Measurements from ENCODE around the gene DCLRE1B.

The DCLRE1B gene

DNA sequence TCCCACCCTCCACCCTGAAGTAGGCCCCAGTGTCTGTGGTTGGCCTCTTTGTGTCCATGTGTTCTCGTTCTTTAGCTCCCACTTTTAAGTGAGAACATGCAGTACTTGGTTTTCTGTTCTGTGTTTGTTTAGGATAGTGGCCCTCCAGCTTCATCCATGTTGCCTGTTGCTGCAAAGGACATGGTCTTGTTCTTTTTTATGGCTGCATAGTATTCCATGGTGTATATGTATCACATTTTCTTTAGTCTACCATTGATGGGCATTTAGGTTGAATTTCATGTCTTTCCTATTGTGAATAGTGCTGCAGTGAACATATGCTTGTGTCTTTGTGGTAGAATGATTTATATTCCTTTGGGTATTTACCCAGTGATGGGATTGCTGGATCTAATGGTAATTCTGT, 30.1 kb downstream of the DCLRE1B start:
- Histone ChIP-seq H3K36me3 (ENCODE audit: control insufficient read depth in 2 of 2, insufficient read depth in 1 of 2, low read length in 2 of 2) (peaks cover 0 to 1% of the 10 kb centered on the region in 2 experiments; a peak in 2 of 3 replicates), H3K9me3 (ENCODE audit: control insufficient read depth, insufficient read depth, low read depth, low read length) (no peaks in the 10 kb centered on the region), H3K27ac (ENCODE audit: extremely low read depth, low read depth, low read length) (no peak overlapping the region), H3K4me3 (ENCODE audit: low read depth, low read length) (no peak overlapping the region), H3K4me1 (ENCODE audit: control insufficient read depth, insufficient read depth, low read length) (peaks cover 3% of the 10 kb centered on the region)
- TF ChIP-seq ZNF670 (tag by site-specific recombination; IDR thresholded peaks at IDR 0.05; ENCODE audit: low read depth) (no peak), ZIC2 (tag by site-specific recombination; IDR thresholded peaks at IDR 0.05) (no peak), ZNF776 (tag by site-specific recombination; IDR thresholded peaks at IDR 0.05; ENCODE audit: borderline replicate concordance) (no peak), ZNF174 (tag by site-specific recombination; IDR thresholded peaks at IDR 0.05) (no peak), ZNF146 (tag by site-specific recombination; IDR thresholded peaks at IDR 0.05) (peak; percentile 99), ZNF660 (tag by site-specific recombination; IDR thresholded peaks at IDR 0.05) (no peak), ZNF747 (tag by site-specific recombination; IDR thresholded peaks at IDR 0.05) (no peak), ZNF335 (tag by site-specific recombination; conservative IDR thresholded peaks at IDR 0.05) (no peak)
- TF ChIP-seq, protein P1, sequence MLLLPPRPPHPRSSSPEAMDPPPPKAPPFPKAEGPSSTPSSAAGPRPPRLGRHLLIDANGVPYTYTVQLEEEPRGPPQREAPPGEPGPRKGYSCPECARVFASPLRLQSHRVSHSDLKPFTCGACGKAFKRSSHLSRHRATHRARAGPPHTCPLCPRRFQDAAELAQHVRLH (tag by site-specific recombination; IDR thresholded peaks at IDR 0.05), result peak; percentile 92
- TF ChIP-seq, protein P2, sequence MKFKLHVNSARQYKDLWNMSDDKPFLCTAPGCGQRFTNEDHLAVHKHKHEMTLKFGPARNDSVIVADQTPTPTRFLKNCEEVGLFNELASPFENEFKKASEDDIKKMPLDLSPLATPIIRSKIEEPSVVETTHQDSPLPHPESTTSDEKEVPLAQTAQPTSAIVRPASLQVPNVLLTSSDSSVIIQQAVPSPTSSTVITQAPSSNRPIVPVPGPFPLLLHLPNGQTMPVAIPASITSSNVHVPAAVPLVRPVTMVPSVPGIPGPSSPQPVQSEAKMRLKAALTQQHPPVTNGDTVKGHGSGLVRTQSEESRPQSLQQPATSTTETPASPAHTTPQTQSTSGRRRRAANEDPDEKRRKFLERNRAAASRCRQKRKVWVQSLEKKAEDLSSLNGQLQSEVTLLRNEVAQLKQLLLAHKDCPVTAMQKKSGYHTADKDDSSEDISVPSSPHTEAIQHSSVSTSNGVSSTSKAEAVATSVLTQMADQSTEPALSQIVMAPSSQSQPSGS (tag by site-specific recombination; IDR thresholded peaks at IDR 0.05; ENCODE audit: low read depth), result no peak
- TF ChIP-seq, protein P3, sequence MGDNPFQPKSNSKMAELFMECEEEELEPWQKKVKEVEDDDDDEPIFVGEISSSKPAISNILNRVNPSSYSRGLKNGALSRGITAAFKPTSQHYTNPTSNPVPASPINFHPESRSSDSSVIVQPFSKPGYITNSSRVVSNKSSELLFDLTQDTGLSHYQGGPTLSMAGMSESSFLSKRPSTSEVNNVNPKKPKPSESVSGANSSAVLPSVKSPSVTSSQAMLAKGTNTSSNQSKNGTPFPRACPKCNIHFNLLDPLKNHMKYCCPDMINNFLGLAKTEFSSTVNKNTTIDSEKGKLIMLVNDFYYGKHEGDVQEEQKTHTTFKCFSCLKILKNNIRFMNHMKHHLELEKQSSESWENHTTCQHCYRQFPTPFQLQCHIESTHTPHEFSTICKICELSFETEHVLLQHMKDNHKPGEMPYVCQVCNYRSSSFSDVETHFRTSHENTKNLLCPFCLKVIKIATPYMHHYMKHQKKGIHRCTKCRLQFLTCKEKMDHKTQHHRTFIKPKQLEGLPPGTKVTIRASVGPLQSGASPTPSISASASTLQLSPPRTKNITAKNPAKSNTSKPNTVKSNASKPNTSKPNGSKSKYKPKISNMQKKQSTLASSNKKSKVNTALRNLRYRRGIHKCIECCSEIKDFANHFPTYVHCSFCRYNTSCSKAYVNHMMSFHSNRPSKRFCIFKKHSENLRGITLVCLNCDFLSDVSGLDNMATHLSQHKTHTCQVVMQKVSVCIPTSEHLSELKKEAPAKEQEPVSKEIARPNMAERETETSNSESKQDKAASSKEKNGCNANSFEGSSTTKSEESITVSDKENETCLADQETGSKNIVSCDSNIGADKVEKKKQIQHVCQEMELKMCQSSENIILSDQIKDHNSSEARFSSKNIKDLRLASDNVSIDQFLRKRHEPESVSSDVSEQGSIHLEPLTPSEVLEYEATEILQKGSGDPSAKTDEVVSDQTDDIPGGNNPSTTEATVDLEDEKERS (tag by site-specific recombination; IDR thresholded peaks at IDR 0.05), result 0 out of 2 replicates have a peak, but pooled peaks have one; percentile 26
- CTCF ChIA-PET, result interaction anchor here (1.2 kb wide), 1 partner anchor 13 kb away, joined by 4 read pairs; no protein-coding TSS in a partner anchor
- POLR2A ChIA-PET, result no interaction called here

DNA sequence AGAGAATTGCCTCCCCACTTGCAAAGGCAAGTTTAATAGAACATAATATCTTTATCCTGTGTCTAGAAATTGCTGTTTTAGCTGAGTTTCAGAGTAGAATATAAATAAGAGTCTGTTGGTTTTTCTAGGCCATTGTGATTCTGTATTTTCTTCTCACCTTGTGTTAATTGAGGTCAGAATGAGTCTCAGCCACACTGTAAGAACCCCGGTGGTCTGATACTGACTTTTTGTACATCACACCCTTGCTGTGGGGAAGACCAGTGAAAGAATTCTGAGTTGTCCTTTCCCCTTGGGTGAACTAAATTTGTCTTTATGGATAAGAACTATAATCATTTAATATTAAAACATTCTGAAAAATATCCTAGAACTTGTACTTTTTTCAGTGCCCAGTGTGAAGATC, 30.8 kb downstream of the DCLRE1B start:
- CTCF ChIA-PET, result interaction anchor here (0.6 kb wide), 1 partner anchor 16 kb away, joined by 3 read pairs; no protein-coding TSS in a partner anchor
- peaks cover 3% of the 10 kb centered on the region for H3K4me1 ChIP-seq (ENCODE audit: control insufficient read depth, insufficient read depth, low read length)

More for the DNA sequence above, 30.8 kb downstream of the DCLRE1B start:
- Histone ChIP-seq H3K9me3 (ENCODE audit: control insufficient read depth, insufficient read depth, low read depth, low read length) (no peaks in the 10 kb centered on the region), H3K27ac (ENCODE audit: extremely low read depth, low read depth, low read length) (no peak overlapping the region), H3K4me3 (ENCODE audit: low read depth, low read length) (no peak overlapping the region), H3K36me3 (ENCODE audit: control insufficient read depth in 2 of 2, insufficient read depth in 1 of 2, low read length in 2 of 2) (peaks cover 0 to 9% of the 10 kb centered on the region in 2 experiments; a peak in 2 of 3 replicates)
- TF ChIP-seq GLIS2 (tag by site-specific recombination; IDR thresholded peaks at IDR 0.05) (no peak), ZNF830 (tag by site-specific recombination; IDR thresholded peaks at IDR 0.05; ENCODE audit: low read depth) (no peak), ZNF248 (tag by site-specific recombination; IDR thresholded peaks at IDR 0.05) (no peak), ZNF837 (tag by site-specific recombination; IDR thresholded peaks at IDR 0.05) (no peak), ZNF24 (tag by site-specific recombination; IDR thresholded peaks at IDR 0.05) (no peak), ZNF768 (tag by site-specific recombination; IDR thresholded peaks at IDR 0.05) (no peak), ZNF792 (tag by site-specific recombination; IDR thresholded peaks at IDR 0.05) (no peak), ZNF610 (tag by site-specific recombination; IDR thresholded peaks at IDR 0.05; ENCODE audit: borderline replicate concordance) (no peak), ZNF23 (tag by site-specific recombination; IDR thresholded peaks at IDR 0.05; ENCODE audit: borderline replicate concordance) (no peak)
- TF ChIP-seq, protein P4, sequence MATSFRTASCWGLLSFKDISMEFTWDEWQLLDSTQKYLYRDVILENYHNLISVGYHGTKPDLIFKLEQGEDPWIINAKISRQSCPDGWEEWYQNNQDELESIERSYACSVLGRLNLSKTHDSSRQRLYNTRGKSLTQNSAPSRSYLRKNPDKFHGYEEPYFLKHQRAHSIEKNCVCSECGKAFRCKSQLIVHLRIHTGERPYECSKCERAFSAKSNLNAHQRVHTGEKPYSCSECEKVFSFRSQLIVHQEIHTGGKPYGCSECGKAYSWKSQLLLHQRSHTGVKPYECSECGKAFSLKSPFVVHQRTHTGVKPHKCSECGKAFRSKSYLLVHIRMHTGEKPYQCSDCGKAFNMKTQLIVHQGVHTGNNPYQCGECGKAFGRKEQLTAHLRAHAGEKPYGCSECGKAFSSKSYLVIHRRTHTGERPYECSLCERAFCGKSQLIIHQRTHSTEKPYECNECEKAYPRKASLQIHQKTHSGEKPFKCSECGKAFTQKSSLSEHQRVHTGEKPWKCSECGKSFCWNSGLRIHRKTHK (tag by site-specific recombination; IDR thresholded peaks at IDR 0.05), result no peak
- TF ChIP-seq, protein P1 (tag by site-specific recombination; IDR thresholded peaks at IDR 0.05), result no peak
- TF ChIP-seq, protein P5, sequence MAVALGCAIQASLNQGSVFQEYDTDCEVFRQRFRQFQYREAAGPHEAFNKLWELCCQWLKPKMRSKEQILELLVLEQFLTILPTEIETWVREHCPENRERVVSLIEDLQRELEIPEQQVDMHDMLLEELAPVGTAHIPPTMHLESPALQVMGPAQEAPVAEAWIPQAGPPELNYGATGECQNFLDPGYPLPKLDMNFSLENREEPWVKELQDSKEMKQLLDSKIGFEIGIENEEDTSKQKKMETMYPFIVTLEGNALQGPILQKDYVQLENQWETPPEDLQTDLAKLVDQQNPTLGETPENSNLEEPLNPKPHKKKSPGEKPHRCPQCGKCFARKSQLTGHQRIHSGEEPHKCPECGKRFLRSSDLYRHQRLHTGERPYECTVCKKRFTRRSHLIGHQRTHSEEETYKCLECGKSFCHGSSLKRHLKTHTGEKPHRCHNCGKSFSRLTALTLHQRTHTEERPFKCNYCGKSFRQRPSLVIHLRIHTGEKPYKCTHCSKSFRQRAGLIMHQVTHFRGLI (tag by site-specific recombination; IDR thresholded peaks at IDR 0.05), result no peak
- TF ChIP-seq, protein P3 (tag by site-specific recombination; IDR thresholded peaks at IDR 0.05), result no peak
- POLR2A ChIA-PET, result no interaction called here

All from HEK293 (cell line).